Measurements from ENCODE around the gene PTPRG.

PTPRG gene

DNA sequence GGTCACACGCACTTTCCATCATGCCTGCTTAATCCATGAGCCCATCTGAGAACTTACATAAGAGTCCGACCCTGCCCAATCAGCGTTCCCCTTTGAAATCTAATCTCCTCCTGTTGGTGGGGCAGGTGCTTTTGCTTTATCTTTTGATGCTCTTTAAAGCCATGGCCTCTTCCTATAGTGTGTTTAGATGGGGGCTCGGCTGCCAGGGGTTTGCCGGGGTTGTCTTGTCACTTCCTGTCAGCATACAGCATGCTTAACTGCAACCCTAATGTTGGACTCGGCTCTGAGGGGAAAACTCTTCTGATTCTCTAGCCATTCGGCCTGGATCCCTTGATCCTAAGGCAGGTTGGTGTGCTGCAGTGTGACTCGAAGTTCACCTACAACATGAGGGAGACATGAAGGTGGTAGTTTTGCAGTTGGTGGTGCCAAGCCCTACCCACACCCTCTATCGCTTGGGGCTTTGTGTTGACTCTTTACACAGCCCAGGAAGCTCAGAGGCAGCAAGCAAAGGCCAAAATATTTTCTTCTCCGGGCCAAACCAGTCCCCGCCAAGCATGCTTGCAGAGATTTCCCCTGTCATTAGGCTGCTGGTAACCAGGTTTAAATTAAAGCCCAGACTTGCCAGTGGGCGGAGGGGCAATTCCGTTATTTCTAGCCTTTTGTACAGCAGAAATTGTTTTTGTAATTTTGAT lies 593.2 kb downstream of the PTPRG start:
- no peak overlapping the region for H3K4me3 ChIP-seq (ENCODE audit: low read depth, low read length)
- DNase-seq (ENCODE audit: low read depth): no peak

DNA sequence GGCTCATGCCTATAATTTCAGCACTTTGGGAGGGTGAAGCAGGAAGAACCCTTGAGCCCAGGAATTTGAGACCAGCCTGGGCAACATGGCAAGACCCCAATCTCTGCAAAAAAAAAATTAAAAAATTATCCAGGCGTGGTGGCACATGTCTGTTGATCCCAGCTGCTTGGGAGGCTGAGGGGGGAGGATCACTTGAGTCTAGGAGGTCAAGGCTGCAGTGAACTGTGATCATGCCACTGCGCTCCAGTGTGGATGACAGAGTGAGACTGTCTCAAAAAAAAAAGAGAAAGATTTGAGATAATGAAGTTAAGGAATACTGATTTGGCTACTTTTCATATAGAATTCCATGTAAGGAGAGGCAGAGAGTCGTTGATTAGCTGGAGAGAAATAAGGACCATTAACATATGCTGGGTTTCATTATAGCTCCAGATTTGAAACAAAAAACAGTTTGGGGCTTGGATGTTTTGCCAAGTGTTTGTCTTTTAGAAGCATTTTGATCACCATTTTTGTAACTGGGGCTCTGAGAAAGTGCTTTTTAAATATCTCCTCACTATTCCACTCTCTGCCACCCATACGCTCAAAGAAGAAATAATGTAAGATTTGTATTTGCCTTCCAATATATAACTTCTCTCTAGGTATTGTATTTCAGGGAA lies 597.8 kb downstream of the PTPRG start:
- H3K4me3 ChIP-seq (ENCODE audit: low read depth, low read length): no peak overlapping the region
- DNase-seq (ENCODE audit: low read depth): no peak

DNA sequence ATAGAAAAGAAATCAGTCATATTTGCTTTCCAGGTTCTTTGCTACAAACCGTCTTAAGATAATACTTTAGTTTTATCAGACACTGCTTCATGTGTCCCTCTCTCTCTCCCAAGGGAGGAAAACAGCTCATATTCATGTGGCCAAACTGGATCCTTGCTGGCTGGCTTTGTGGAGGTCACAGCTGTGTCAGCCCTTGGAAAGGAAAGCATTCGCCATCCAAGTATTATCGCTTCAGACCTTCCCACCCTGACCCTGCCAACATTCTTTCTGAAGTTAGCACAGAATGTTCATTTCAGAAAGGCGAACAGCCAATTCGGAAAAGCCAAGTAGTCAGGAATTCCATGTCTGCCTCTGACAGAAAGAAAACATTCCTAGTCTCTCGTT lies 598.3 kb downstream of the PTPRG start:
- DNase-seq (ENCODE audit: low read depth): peak; percentile 64
- no peak overlapping the region for H3K4me3 ChIP-seq (ENCODE audit: low read depth, low read length)

DNA sequence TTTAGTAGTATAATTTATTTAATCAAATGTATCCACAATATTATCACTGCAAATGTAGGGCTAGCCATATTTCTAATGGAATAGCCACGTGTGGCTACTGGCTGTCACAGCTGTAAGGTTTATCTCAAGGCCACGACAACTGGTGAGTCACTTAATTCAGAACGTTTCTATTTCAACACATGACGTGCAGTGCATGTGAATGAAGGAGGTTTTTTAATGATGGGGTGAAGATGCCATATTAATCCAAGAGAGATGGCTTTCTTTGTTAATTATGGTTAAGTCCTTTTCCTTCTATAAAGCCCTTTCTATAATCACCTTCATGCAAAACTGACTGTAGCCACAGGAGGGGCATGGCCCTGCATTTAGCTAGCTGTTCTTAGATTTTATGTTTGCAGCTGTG lies 600.0 kb downstream of the PTPRG start:
- no peak for DNase-seq (ENCODE audit: low read depth)
- H3K4me3 ChIP-seq (ENCODE audit: low read depth, low read length): no peak overlapping the region

DNA sequence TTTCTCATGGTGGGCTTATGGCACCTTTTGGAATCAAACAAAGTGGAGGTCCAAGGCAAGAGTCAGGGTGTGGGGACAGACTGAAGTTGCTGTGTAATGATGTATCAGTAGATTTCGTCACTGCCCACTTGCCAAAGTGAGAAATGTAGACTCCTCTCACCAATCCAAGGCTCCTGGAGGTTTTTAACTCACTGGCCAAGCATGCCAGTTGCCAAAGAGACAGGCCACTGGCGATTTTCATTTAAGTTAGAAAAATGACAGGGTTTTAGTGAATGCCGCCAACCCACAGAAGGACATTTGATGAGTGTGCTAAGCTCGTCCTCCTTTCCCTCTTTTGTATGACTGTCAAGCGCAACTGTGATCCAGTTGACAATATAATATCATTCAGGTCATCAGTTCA lies 602.8 kb downstream of the PTPRG start:
- no peak overlapping the region for H3K4me3 ChIP-seq (ENCODE audit: low read depth, low read length)
- no peak for DNase-seq (ENCODE audit: low read depth)

DNA sequence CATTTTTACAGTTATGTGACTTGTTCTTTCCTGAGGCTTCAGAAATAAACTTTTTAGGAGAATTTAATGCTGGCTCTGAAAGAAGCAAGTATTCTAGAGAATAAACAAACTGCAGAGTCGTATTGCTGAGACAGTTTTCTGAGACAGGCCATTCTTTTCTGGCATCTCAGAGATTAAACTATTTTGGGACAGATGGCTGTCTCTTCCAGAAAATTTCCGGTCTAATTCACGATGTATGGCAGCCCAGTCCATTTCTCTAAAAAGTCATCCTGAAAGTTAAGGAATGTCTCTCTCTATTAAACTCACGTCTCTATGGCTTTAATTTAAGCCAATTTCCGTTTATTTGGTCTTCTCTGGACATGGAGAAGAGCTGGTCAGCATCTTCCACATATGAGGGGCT lies 603.4 kb downstream of the PTPRG start:
- DNase-seq (ENCODE audit: low read depth): no peak

DNA sequence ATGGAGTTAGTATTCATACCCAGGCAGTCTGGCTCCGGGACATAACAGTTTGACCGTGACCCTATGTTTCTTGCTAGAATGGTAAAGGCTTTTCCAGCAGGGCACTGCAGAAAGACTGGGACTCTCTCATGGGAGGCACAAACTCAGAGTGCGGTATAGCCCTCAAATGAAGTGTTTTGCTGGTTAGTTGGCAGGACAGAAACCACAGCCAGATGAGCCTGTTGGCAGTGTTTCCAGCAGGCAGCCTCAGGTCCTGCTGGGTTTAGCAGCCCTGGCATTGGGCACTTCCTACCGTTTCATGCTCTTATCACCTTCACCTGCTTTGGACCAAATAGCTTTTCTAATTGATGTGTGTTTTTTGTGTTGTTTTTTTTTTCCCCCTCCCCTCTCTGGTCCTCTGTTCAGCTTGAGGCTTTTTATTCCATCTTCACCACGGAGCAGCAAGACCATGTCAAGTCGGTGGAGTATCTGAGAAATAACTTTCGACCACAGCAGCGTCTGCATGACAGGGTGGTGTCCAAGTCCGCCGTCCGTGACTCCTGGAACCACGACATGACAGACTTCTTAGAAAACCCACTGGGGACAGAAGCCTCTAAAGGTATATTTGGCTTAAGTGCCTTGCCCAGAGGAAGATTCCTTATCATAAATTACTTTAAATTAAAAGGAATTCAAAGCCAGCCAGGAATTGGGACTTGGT lies 606.3 kb downstream of the PTPRG start:
- H3K4me3 ChIP-seq (ENCODE audit: low read depth, low read length): no peak overlapping the region
- no peak for DNase-seq (ENCODE audit: low read depth)

More for the DNA sequence above, 603.4 kb downstream of the PTPRG start:
- H3K4me3 ChIP-seq (ENCODE audit: low read depth, low read length): no peak overlapping the region

DNA sequence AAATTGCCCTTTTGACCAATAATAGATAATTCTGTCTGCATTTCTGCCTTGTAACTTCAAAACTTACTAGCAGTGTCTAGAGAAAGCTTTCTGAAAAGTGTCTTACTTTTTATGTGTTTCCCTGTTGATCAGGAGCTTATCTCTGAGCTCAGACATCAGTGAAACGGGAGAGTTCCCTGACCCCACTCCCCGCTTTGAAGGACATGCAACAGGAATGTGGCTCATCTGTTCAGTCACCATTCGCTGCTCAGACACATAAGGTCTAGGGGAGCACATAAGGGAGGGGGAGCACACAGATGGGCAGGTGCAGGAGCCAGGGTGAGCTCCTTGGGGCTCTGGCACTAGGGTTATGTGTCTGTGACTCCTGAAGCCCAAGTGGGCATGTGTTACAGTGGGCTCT lies 607.0 kb downstream of the PTPRG start:
- DNase-seq (ENCODE audit: low read depth): no peak
- no peak overlapping the region for H3K4me3 ChIP-seq (ENCODE audit: low read depth, low read length)

DNA sequence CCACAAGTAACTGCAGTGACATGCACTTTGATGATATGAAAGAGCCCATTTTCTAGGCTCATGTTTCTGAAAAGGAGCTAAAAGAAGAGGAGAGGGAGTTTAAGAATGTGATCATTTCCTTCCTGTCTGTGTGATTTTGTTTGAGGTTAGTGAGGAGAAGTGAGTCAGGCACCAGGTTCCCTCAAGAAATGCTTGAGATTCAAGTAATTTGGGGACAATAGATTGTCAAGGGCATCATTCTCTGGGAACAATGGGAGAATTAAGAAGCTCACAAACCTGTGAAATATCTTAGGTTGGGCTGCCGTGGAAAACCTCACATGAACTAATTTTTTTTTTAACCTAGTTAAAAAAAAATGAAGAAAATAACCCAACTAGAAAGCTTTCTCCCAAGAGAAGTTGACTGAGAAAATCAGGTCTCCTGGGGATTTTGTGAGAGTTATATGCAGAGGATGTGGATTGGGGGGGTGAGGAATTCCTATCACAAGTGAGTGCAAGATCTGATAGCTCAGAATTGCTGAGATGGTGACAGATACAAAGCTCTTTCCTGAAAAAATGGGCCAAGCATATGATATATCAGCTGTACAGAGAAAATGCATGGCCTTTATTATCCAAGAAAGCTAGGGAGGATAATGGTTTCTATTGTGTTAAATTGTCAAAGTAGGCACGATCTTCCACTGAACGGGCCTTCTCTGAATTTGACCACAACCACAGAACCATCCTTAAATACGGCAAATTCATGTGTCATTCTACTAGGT lies 608.7 kb downstream of the PTPRG start:
- peak; percentile 24 for DNase-seq (ENCODE audit: low read depth)
- H3K4me3 ChIP-seq (ENCODE audit: low read depth, low read length): no peak overlapping the region

DNA sequence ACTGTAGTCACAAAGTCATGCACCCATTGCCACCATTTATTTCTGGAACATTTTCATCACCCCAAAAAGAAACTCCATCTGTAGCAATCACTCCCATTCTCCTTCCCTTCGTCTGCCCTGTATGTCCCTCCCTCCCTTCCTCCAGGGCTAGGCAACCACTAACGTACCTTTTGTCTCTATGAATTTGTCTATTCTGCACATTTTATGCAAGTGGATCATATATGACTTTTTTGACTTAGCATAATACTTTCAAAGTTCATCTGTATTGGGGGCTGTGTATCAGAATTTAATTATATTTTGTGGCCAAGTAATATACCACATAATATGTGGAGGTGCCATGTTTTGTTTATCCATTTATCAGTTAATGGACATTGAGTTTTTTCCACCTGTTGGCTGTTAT lies 610.4 kb downstream of the PTPRG start:
- no peak for DNase-seq (ENCODE audit: low read depth)
- H3K4me3 ChIP-seq (ENCODE audit: low read depth, low read length): no peak overlapping the region

DNA sequence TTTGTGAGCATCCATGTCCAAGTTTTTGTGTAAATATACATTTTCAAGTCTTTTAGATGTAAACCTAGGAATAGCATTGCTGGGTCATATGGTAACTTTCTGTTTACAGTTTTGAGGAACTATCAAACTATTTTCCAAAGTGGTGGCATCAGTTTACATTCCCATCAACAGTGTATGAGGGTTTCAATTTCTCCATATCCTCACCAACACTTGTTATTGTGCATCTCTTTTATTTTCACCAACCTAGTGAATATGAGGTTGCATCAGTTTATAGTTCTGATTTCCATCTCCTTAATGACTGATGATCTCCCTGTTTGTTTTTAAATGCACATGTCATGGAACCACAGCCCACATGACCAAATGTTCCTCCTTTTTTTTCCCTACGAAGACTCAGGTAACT lies 610.8 kb downstream of the PTPRG start:
- no peak overlapping the region for H3K4me3 ChIP-seq (ENCODE audit: low read depth, low read length)
- no peak for DNase-seq (ENCODE audit: low read depth)

DNA sequence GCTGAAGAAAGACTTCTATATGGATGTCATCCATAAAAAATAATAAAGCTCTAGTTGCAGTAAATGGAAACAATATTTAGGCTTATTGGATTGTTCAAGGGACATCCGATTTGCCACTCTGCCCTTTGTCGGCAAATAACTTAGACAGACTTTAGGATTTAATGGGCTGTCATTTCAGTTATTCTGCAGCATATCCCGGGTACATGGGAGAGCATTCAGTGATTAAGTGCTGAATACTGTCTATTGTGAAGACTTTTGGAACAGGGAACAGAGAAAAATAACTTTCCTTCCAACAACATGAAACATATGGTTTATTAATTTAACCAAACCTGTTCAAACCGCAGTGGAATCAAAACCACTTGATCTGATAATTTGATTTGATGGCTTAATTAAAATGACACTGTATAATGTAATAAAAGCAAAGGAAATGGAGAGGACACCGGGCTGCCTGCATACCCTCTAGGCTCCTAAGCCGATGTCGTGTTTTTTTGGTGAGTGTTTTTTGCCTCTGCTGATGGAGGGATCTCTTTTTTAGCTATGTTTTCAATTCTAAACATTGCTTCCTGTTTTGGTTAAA lies 612.7 kb downstream of the PTPRG start:
- no peak for DNase-seq (ENCODE audit: low read depth)
- H3K4me3 ChIP-seq (ENCODE audit: low read depth, low read length): no peak overlapping the region

DNA sequence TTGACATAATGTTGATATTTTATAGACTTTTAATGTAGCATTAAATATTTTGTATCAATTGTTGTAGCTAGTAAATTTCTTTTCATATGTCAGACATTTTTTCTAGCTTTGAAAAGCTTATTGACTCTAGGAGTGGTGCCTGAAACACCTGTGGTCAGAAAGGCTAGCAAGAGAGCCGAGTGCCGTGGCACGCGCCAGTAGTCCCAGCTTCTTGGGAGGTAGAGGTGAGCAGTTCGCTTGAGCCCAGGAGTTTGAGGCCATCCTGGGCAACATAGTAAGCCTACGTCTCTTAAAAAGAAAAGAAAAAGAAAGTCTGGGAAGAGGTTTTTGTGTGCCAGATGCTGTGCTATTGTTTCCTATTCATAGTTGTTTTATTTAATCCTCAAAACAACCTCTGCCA lies 613.8 kb downstream of the PTPRG start:
- H3K4me3 ChIP-seq (ENCODE audit: low read depth, low read length): no peak overlapping the region
- no peak for DNase-seq (ENCODE audit: low read depth)

DNA sequence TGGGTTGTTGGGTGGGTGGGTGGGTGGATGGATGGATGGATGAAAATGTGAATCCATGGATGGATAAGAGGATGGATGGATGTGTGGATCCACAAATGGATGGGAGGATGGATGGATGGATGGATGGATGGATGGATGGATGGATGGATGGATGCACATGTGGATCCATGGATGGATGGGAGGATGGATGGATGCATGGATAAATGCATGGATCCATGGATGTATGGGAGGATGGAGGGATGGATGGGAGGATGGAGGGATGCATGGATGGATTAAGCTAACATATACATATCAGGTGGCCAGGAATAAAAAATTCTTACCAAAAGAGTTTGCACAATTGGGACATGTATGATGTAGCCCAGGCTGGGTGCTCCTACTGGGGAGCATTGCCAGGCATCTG lies 616.7 kb downstream of the PTPRG start:
- no peak for DNase-seq (ENCODE audit: low read depth)

DNA sequence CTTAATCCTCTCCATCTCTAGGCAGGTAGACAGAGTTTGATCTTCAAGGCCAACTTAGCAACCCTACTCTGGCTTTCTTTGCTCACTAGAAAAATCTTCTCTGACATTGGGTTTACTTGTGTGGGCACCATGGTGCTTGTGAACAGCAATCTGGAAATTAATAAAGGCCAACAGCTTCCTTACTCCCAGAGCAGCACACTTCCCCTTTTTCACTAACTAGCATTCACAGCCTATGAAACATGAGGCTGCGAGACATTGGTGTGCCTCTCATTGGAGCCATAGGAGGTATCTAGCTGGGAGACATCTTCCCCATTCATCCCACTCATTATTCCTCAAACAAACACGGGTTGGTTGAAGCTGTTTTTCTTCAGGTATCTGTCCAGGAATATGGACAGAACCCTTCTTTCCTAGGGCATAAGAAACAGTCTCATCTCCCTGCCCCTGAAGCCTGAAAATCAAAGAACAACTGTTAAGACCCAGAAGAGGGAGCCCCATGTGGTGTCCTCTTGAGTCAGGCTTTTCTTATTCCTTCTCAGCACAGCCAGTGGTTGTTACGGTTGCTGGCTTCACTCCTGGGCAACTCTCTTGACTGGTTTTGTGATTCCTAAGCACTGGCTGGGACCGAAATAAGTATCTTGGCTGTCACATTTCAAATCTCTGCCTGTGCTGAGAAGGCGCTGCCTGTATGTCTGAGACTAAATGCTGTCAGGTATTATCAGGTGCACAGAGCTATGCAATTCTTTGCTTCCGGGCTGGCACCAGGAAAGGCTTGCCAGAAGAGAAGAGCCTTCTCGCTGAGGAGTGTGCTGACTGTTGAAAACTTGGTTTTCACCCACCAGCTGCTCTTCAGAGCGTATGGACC lies 617.6 kb downstream of the PTPRG start:
- no peak for DNase-seq (ENCODE audit: low read depth)
- no peak overlapping the region for H3K4me3 ChIP-seq (ENCODE audit: low read depth, low read length)

More for the DNA sequence above, 616.7 kb downstream of the PTPRG start:
- no peak overlapping the region for H3K4me3 ChIP-seq (ENCODE audit: low read depth, low read length)

DNA sequence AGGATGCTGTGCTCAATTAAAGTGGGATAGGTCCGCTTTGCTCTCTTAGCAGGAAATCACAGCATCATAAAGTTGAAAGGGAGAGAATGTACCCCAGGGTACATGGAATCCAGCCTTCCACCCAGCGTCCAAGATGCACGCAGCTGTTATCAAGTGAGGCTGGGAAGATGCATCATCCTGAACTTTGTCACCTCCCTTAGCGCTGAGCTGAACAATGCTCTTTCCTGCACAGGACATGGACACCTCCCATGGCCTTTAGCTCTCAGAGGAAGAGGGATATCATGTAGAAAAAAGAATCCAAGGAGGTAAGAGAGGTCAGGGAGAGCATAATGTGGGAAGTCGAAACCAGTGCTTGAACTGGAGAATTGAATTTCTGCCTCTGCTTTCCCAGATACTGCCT lies 619.1 kb downstream of the PTPRG start:
- no peak for DNase-seq (ENCODE audit: low read depth)
- no peak overlapping the region for H3K4me3 ChIP-seq (ENCODE audit: low read depth, low read length)

DNA sequence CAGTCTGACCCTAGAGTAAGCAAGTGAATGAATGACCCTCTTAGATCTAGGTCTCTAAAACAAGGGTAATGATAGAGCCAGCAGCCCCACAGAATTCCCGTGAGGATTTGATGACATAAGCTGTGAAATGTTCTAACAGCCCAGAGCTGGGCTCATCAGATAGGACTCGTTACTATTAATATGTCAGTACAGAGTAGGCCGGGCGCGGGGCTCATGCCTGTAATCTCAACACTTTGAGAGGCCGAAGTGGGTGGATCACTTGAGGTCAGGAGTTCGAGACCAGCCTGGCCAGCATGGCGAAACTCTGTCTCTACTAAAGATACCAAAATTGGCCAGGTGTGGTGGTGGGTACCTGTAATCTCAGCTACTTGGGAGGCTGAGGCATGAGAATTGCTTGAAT lies 621.7 kb downstream of the PTPRG start:
- H3K4me3 ChIP-seq (ENCODE audit: low read depth, low read length): no peak overlapping the region
- DNase-seq (ENCODE audit: low read depth): no peak

DNA sequence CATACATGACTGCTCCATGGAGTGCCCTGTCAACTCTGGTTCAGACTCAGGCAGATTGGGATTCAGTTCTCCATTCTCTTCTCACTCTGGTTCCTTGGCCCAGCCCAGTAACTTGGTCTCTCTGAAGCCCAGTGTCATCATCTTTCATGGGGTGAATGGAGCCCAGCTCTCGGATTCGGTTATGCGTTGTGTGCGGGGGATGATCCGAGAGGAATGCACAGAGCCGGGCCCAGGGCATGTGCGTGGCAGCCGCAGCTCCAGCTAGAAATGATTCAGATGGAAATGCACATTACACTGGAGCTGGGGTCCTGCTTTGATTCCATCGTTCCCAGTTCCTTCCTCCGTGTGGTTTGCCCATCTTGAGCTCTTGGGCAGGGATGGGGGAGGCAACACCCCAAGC lies 622.6 kb downstream of the PTPRG start:
- no peak for DNase-seq (ENCODE audit: low read depth)
- no peak overlapping the region for H3K4me3 ChIP-seq (ENCODE audit: low read depth, low read length)

DNA sequence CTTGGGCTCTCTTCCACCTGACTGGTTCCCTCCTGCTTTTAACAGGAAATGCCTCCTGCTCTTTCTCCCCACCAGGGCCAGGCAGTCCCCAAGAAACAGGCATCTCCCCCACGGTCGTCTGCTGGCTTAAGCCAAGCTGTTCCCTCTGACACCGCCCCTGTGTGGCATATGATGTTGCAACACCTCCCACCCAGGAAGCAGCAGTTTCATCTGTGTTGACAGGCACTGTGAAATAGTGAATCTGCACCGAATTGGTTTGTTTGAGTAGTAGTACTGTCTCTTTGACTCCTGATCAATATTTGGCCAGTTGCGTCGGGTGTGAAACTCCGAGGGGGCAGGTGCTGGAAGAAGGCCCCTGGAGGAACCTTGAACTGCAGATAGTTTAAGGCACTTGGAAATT lies 623.2 kb downstream of the PTPRG start:
- no peak for DNase-seq (ENCODE audit: low read depth)
- no peak overlapping the region for H3K4me3 ChIP-seq (ENCODE audit: low read depth, low read length)
